Measurements from ENCODE around the gene ASB10. TPM values are rescaled to one million over a fixed set of nuclear protein-coding genes. Genes with fewer than 3 reads are reported as not detected.

The ASB10 gene
- total and polyA plus RNA-seq, 2 of the 8 experiments (the other 6 are each of a cell fraction or from before 2014, with no cell fraction given), result not detected

DNA sequence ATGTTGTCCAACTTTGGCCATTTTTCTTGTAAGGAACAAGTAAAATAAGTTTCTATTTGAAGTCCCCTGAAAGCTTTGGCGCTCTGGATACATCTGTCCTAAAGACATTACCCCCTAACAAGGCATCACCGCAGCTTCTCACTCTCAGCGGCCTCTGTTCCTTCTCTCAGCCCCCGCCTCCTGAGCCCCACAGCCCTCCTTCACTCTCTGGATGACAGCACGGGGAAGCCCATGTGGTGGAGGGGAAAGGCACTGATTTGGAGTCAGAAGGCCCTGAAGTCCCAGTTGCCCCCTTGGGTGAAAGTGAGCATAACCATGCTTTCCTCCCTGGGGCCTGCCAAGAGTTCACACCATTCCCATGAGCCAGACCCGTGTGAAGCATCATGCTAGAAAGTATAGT lies 18.7 kb upstream of the ASB10 start:
- no peaks in the 10 kb centered on the region for H3K79me2 ChIP-seq (ENCODE audit: control insufficient read depth in 1 of 2, insufficient read depth in 2 of 2, low read length in 2 of 2)
- CTCF ChIA-PET (ENCODE audit: partially characterized antibody), result interaction anchor here (0.7 to 3.1 kb wide), 8 partner anchors 8 to 110 kb away, joined by 3 to 13 read pairs (median 4); no protein-coding TSS in a partner anchor
- no peak overlapping the region for H4K8ac ChIP-seq (ENCODE audit: extremely low read depth, insufficient read depth, low read length)
- H4K91ac ChIP-seq (replicated peaks; ENCODE audit: insufficient read length, low read length), result no peak overlapping the region
- H3K23me2 ChIP-seq (ENCODE audit: low read depth, low read length), result no peaks in the 10 kb centered on the region
- no peak for FAIRE-seq
- no peaks in the 10 kb centered on the region for H3K36me3 ChIP-seq (ENCODE audit: control insufficient read depth in 2 of 4, insufficient read depth in 4 of 4, low read length in 3 of 4)
- no peak overlapping the region for H3K56ac ChIP-seq (replicated peaks; ENCODE audit: insufficient read length, low read depth, low read length)
- no peak overlapping the region for H2BK20ac ChIP-seq (ENCODE audit: low read length)
- peaks cover 3% of the 10 kb centered on the region in 2 experiments for H4K20me1 ChIP-seq (replicated peaks in 1 of 2; ENCODE audit: control insufficient read depth in 1 of 2, insufficient read depth in 2 of 2, low read length in 2 of 2)
- WGBS, 2 experiments (ENCODE audit: extremely low coverage in 1 of 2, insufficient coverage in 1 of 2, insufficient read length in 1 of 2, insufficient replicate concordance in 2 of 2, low coverage in 1 of 2, low lambda C conversion rate in 2 of 2, missing lambda C conversion rate in 1 of 2), result 75% methylated on average over 6 of the region's 6 CpGs; no CpG with 5 or more reads in 1 of the 2 experiments
- no peak overlapping the region for H2AFZ ChIP-seq (ENCODE audit: low read length)
- H3K9ac ChIP-seq (replicated peaks in 1 of 4; ENCODE audit: extremely low read depth in 1 of 4, low read depth in 3 of 4, low read length in 3 of 4), result no peak overlapping the region
- H2AK5ac ChIP-seq (ENCODE audit: low read depth, low read length), result no peak overlapping the region
- H2BK12ac ChIP-seq (ENCODE audit: low read depth, low read length), result no peak overlapping the region
- no peak overlapping the region for H3K23ac ChIP-seq (ENCODE audit: insufficient read length)
- no peak overlapping the region for H2BK15ac ChIP-seq (ENCODE audit: low read length)
- no peaks in the 10 kb centered on the region for H3K9me3 ChIP-seq (ENCODE audit: insufficient read depth in 2 of 2, low read depth in 1 of 2, low read length in 1 of 2)
- no peak overlapping the region for H3K18ac ChIP-seq (ENCODE audit: extremely low read depth, low read length)
- H3K4me1 ChIP-seq (replicated peaks in 1 of 4; ENCODE audit: control insufficient read depth in 3 of 4, insufficient read depth in 4 of 4, low read length in 3 of 4), result peaks cover 0 to 6% (median 2%) of the 10 kb centered on the region in 4 experiments; a peak in 4 of 7 replicates
- no peak for DNase-seq (ENCODE audit: low read depth in 1 of 2, low spot score in 2 of 2)
- no peaks in the 10 kb centered on the region for H3K79me1 ChIP-seq (ENCODE audit: low read depth, low read length)
- no peak overlapping the region for H3K4ac ChIP-seq (replicated peaks; ENCODE audit: insufficient read length, low read depth, low read length)
- H3K14ac ChIP-seq (ENCODE audit: insufficient read length), result no peak overlapping the region
- no peak overlapping the region for H2BK120ac ChIP-seq (replicated peaks; ENCODE audit: low read depth, low read length)
- H4K5ac ChIP-seq (ENCODE audit: insufficient read length, low read depth, low read length), result no peak overlapping the region
- no peak overlapping the region for H3K4me2 ChIP-seq (ENCODE audit: insufficient read depth in 1 of 2, low read depth in 2 of 2, low read length in 2 of 2)
- no peak overlapping the region for H3K27ac ChIP-seq (ENCODE audit: low read depth, low read length)
- no peak overlapping the region for H3K4me3 ChIP-seq (ENCODE audit: extremely low read depth in 1 of 4, insufficient read depth in 2 of 4, low read depth in 3 of 4, low read length in 4 of 4)
- H2BK5ac ChIP-seq (ENCODE audit: low read depth, low read length), result no peak overlapping the region
- POLR2A ChIA-PET (ENCODE audit: partially characterized antibody), result no interaction called here
- H3K27me3 ChIP-seq (replicated peaks in 1 of 4; ENCODE audit: control insufficient read depth in 3 of 4, extremely low read depth in 1 of 4, insufficient read depth in 3 of 4, low read length in 3 of 4), result peaks cover 0 to 3% (median 0%) of the 10 kb centered on the region in 4 experiments; a peak in 2 of 7 replicates
- no peak for TF ChIP-seq JUND (IDR thresholded peaks at IDR 0.05; ENCODE audit: low read length)
- TF ChIP-seq, protein P1, sequence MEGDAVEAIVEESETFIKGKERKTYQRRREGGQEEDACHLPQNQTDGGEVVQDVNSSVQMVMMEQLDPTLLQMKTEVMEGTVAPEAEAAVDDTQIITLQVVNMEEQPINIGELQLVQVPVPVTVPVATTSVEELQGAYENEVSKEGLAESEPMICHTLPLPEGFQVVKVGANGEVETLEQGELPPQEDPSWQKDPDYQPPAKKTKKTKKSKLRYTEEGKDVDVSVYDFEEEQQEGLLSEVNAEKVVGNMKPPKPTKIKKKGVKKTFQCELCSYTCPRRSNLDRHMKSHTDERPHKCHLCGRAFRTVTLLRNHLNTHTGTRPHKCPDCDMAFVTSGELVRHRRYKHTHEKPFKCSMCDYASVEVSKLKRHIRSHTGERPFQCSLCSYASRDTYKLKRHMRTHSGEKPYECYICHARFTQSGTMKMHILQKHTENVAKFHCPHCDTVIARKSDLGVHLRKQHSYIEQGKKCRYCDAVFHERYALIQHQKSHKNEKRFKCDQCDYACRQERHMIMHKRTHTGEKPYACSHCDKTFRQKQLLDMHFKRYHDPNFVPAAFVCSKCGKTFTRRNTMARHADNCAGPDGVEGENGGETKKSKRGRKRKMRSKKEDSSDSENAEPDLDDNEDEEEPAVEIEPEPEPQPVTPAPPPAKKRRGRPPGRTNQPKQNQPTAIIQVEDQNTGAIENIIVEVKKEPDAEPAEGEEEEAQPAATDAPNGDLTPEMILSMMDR (IDR thresholded peaks at IDR 0.05; ENCODE audit: control extremely low read depth in 1 of 3, insufficient read depth in 1 of 3, low read depth in 1 of 3, low read length in 3 of 3), result no peak
- no peak for TF ChIP-seq PHF8 (conservative IDR thresholded peaks at IDR 0.05; ENCODE audit: low read depth, low read length)
- TF ChIP-seq RAD21 (IDR thresholded peaks at IDR 0.05 in 1 of 2, conservative IDR thresholded peaks at IDR 0.05 in 1 of 2; ENCODE audit: low read depth in 2 of 2, low read length in 2 of 2), result no peak
- no peak for TF ChIP-seq TAF7 (optimal IDR thresholded peaks at IDR 0.05; ENCODE audit: borderline replicate concordance, low read depth, low read length)
- TF ChIP-seq CHD2 (IDR thresholded peaks at IDR 0.05; ENCODE audit: low read length), result no peak
- TF ChIP-seq EP300 (IDR thresholded peaks at IDR 0.05; ENCODE audit: borderline replicate concordance in 1 of 2, low read depth in 2 of 2, low read length in 2 of 2), result no peak
- TF ChIP-seq POU5F1 (IDR thresholded peaks at IDR 0.05; ENCODE audit: low read depth, low read length), result no peak
- TF ChIP-seq, protein P2, sequence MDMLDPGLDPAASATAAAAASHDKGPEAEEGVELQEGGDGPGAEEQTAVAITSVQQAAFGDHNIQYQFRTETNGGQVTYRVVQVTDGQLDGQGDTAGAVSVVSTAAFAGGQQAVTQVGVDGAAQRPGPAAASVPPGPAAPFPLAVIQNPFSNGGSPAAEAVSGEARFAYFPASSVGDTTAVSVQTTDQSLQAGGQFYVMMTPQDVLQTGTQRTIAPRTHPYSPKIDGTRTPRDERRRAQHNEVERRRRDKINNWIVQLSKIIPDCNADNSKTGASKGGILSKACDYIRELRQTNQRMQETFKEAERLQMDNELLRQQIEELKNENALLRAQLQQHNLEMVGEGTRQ (IDR thresholded peaks at IDR 0.05; ENCODE audit: low read length), result no peak
- TF ChIP-seq BACH1 (IDR thresholded peaks at IDR 0.05; ENCODE audit: low read length), result no peak
